Left cardiac atrium (tissue), 4 donors: ENCODE results near the gene ZNF774. TPM values are rescaled to one million over a fixed set of nuclear protein-coding genes. Genes with fewer than 3 reads are reported as not detected.
"Not testable (repeated sequence)": the region's sequence is repeated elsewhere in the genome, so short reads cannot be mapped to it uniquely, and the experiment has no call there.

Experiments
- ATAC-seq, 2 donors: fragments of 200-7000 bp; cut with Tn5 transposase; one replicate each; pipeline ENCODE4 v1.9.1; 2020; ENCODE audit warnings: mild to moderate bottlenecking in 2 of 2, moderate library complexity in 2 of 2
- DNase-seq: peaks from one replicate; pipeline ENCODE4 v3.0.0-alpha.2; 2020
- intact Hi-C, 2 donors: fragments of 100-400 bp; cut with DNase I; formaldehyde crosslinking; loops; one replicate each; pipeline versions ENCODE4 v1.14.1 to v1.15.1; 2022 to 2023
- total RNA-seq, 2 donors: library from RNA; stranded (reverse); fragmentation: NEBNext Ultra II Directional; extraction: Animal tissue kit (Norgen Biotek cat#: 25700); gene quantifications; one replicate each; pipeline ENCODE4 v1.2.1, GENCODE V29; 2021
- donor health status: DM: no; HTN: yes; CAD: no.
- donor health status: DM: no; HTN: yes; CAD: no; lungs with severe emphysema.
- donor health status: DM: yes; HTN: yes; CAD: no.
- donor health status: Dilated cardiomyopathy.

The ZNF774 gene
- total RNA-seq, 2 donors from 2014 or later: 3.6 to 3.7 TPM

DNA sequence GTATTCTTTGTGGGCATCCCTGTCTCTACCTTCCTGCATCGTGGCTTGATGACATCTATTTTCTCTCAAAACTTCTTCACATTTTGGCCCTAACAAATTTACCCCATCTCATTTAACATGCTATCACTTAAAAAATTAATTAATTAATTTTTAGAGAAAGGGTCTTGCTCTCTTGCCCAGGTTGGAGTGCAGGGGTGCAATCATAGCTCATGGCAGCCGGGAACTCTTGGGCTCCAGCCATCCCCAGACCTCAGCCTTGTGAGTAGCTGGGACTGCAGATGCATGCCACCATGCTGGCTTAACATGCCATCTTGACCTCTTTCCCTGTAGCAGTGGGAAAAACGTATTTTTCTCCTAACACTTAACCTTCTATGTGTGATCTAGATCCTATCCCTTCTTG, 56.6 kb downstream of the ZNF774 start:
- DNase-seq (no peak), ATAC-seq (no peak)
- intact Hi-C loops: no loop called here

DNA sequence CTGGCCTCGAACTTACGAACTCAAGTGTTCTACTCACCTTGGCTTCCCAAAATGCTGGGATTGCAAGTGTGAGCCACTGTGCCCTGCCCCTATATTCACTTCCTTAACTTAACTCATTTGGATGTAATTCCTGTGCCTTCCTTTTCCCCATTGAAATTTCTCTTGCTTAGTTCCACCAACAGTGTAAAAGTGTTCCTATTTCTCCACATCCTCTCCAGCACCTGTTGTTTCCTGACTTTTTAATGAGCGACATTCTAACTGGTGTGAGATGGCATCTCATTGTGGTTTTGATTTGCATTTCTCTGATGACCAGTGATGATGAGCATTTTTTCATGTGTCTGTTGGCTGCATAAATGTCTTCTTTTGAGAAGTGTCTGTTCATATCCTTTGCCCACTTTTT, 57.5 kb downstream of the ZNF774 start:
- intact Hi-C loops, DNase-seq, ATAC-seq: not testable (repeated sequence)

DNA sequence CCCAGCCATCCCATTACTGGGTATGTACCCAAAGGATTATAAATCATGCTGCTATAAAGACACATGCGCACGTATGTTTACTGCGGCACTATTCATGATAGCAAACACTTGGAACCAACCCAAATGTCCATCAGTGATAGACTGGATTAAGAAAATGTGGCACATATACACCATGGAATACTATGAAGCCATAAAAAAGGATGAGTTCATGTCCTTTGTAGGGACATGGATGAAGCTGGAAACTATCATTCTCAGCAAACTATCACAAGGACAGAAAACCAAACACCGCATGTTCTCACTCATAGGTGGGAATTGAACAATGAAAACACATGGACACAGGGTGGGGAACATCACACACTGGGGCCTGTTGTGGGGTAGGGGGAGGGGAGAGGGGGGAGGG, 58.2 kb downstream of the ZNF774 start:
- DNase-seq, ATAC-seq, intact Hi-C loops: not testable (repeated sequence)

DNA sequence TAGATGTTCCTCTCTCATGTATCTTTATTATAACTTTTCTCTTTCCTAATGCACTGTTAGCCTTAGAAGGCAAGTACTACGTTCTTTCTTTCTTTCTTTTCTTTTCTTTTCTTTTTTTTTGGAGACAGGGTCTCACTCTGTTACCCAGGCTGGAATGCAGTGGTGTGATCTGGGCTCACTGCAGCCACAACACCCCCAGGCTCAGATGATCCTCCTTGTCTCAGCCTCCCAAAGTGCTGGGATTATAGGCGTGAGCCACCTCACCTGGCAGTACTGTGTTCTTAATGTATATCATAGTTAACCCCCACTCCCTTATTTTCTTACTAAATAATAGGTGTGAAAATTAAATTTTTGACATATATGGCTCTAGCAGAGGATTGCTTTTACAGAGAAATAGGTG, 59.1 kb downstream of the ZNF774 start:
- no peak for ATAC-seq
- intact Hi-C loops: no loop called here
- no peak for DNase-seq

Other genes with a start within 250 kb of the ZNF774 start
- 100 to 1,000 TPM; 242 to 257 TPM for gene IDH2, start 249.8 kb upstream of the ZNF774 start, total RNA-seq
- gene SEMA4B, start 151.0 kb upstream of the ZNF774 start, total RNA-seq: 10 to 100 TPM; 26.2 to 41.2 TPM
- 10 to 100 TPM; 53.2 to 55.0 TPM for gene CIB1, start 118.3 kb upstream of the ZNF774 start, total RNA-seq
- 10 to 100 TPM in 1 of 2 donors, 1 to 10 TPM in 1; 9.4 to 11.9 TPM for gene GDPGP1, start 118.1 kb upstream of the ZNF774 start, total RNA-seq
- gene TTLL13, start 102.7 kb upstream of the ZNF774 start, total RNA-seq: not detected
- gene NGRN, start 86.6 kb upstream of the ZNF774 start, total RNA-seq: 100 to 1,000 TPM; 115 to 131 TPM
- gene IQGAP1, start 36.0 kb downstream of the ZNF774 start, total RNA-seq: 10 to 100 TPM; 70.4 to 79.2 TPM
- 10 to 100 TPM; 23.1 to 29.4 TPM for gene CRTC3, start 177.6 kb downstream of the ZNF774 start, total RNA-seq